ENCODE measurements around the gene TJP1.
"Not testable (repeated sequence)": the region's sequence is repeated elsewhere in the genome, so short reads cannot be mapped to it uniquely, and the experiment has no call there.

Gene TJP1

DNA sequence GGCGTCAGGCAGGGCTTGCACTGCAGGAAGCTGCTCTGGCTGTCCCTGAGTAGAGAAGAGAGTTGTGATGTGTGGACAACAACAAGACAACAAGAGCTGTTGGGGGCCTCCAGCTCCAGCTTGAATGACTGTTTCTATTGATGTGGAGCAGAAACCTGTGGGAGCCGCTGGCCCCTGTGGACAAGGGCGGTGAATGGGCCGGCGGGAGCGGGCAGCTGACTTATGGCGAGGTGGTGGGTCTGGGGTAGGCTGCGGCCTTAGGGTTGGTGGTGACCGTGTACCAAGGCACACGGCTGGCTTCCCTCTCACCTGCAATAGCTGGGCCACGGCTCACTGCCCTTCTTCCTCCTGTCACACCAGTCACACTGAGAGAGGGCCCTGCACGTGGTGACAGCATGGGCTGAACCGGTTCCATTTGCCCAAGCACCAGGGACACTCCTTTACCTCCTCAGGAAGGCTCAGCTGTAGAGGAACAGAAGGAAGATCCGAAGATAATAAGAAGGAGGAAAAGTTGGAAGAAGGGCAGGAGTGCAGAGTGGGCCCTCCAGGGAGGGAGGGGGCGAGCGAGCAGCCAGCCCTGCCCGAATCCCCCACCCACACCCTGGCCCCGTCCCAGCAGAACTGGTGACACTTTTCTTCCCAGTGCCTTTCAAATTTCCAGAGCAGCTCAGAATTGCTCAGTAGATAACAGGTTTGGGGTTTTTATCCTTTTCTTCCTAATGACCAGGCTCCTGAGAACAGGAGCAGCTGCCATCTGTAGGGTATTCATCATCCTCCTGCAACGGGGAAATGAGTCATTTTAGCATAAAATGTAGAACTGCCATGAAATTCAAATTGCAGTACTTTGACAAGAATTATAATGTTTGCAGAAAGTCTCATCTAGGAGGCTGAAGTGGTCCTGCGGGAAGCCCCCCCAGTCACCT lies 136.9 kb downstream of the TJP1 start:
- no peak for DNase-seq (ENCODE audit: low read depth in 1 of 2, low spot score in 1 of 2)

DNA sequence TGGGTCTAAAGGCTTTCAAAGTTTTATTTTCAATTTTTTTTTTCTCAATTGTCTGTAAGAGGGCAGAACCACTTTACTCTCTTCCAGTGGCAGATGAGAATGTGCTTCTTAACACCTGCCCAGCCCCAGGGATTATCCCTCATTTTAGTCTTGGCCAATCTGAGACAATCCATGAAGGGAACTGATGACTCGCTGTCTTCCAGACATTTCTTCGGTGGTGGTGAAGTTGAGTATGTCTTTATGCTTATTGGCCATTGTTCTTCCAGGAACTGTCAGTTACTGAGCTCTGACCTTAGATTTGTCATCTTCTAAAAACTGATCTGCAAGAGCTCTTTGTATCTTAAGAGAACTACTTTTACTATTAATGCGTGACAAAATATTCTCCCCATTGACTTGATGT lies 139.5 kb downstream of the TJP1 start:
- no peak for DNase-seq (ENCODE audit: low read depth in 1 of 2, low spot score in 1 of 2)

DNA sequence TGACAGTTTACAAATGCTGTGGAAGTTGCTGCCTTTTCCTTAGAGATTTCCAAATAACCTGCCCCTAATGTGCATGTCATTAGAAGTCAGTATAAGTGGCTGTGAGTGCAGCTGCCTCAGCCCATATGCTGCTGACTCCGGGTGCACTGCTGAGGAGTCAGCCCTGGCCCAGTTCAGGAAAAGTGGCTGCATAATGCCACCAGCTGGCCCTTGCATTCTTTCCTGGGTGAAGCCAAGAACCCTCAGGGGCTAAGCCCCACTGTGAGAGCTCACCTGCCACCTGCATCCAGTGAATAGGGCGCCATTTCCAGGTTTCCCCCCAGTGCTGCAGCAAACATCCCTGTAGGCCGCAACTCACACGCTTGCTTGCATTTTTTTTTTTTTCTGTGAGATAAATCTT lies 139.9 kb downstream of the TJP1 start:
- no peak for DNase-seq (ENCODE audit: low read depth in 1 of 2, low spot score in 1 of 2)

DNA sequence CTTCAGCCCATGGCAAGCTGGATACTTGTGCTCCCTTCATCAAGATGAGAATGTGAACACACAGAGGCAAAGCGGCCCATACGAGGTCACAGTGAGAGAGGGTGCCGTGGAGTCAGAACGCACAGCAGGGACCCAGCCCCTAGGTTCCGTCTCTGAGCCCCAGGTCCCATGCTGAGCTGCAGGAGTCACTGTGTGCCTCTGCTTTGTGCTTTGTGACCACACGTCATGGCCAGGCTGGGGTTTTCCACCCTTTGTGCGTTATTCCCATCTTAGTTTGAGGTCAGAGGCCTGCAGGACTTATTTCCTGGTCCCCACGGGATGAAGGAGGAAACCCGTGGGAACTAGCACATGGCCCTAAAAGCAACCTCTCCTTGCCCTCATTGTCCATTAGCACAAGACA lies 140.3 kb downstream of the TJP1 start:
- DNase-seq (ENCODE audit: low read depth in 1 of 2, low spot score in 1 of 2): no peak

DNA sequence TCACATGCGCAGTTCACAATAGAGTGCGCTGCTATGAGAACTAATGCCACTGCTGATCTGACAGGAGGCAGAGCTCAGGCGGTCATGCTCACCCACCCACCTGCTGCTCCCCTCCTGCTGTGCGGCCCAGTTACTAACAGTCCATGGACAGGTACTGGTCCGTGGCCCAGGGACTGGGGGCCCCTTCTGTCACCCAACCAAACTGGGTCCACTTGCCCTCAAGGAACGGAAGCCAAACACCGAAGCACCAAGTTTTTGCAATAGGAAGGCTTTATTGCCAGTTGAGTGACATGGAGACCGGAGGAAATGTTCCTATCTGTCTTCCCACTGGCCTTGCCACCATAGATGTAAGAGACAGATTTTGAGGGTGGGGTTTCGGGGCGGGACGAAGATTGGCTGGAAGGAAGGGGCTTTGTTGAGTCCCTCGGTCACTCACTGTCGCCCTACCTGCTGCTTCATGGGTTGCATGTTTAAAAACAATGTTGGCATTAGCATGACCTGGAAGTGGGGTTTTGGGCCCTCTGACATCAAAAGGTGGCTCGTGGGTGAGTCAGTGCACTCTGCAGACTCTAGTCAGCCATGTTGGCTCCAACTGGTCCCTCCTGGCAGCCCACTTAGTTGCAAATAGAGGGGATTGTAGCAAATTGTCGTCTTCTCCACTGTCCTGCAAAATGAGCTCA lies 141.0 kb downstream of the TJP1 start:
- DNase-seq (ENCODE audit: low read depth in 1 of 2, low spot score in 1 of 2): no peak

DNA sequence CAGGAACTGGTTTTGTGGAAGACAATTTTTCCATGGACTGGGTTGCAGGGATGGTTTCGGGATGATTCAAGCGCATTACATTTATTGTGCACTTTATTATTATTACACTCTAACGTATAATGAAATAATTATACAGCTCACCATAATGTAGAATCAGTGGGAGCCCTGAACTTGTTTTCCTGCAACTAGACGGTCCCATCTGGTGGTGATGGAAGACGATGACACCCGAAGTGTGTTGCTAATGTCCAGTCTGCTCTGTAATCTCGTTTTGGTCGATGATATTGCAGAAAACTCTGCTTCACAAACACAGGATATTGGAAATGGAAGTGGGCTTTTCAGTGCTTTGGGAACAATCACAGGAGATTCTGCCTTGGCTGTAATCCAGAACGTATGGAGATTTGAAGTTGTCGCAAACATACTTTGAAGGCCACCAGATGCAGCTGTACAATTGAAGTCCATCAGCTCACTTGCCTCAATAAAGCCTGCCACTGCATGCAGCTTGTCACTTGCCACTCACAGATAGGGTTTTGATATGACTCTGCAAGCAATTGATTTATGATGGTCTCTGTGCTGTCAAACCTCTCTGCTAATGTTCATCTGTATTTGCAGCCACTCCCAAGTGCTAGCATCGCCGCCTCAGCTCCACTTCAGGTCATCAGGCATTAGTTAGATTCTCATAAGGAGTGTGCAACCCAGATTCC lies 141.7 kb downstream of the TJP1 start:
- no peak for DNase-seq (ENCODE audit: low read depth in 1 of 2, low spot score in 1 of 2)

DNA sequence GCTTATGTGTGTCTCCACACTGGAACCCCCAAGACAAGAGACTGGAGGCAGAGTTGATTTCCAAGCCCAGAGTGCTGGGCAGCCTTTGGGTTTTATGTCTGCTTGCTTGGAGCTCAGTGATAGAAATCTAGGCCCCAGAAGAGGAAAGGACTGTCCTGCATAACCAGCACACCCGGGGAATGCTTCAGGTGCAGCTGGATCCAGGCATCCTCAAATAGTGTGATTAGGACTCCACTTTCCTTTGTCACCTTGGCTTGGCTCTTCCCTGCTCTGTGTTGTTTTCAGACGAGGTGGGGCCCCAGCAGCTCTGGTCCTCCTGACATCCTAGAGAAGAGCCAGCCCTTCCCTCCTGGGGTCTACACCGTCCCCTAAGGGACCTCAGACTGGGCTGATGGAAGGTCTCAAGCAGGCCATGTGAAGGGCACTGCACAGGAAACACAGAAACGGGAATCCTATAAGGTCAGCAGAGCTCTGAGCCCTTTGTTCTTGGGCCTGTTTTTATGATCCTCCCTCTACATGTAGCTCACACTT lies 143.7 kb downstream of the TJP1 start:
- DNase-seq (ENCODE audit: low read depth in 1 of 2, low spot score in 1 of 2): no peak

DNA sequence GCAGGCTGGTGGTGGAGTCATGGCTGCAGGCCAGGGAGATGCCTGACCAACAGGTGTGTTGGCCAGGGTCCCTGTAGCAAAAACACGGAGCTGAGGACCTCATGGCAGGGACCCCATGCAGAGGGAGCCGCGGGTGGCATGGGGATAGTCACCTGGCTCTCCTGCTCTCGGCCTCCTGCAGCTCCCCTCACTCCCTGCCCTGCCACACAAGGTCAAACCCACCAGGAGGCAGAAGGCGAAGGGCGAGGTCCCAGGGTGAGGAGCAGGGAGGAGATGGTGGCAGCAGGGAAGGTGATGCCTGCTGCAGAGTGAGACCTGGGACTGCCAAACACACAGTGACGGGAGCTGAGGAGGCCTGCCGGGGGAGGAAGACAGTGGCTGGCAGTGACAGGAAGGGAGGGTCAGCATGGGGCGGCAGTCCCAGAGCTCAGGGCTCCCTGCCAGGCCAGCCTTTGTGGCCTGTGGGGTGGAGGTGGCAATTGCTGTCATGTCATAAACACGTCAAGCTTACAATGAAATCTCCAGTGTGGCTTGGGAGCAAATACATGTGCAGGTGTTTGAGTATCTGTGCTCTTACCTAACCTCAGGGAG lies 144.3 kb downstream of the TJP1 start:
- DNase-seq (ENCODE audit: low read depth in 1 of 2, low spot score in 1 of 2): no peak

DNA sequence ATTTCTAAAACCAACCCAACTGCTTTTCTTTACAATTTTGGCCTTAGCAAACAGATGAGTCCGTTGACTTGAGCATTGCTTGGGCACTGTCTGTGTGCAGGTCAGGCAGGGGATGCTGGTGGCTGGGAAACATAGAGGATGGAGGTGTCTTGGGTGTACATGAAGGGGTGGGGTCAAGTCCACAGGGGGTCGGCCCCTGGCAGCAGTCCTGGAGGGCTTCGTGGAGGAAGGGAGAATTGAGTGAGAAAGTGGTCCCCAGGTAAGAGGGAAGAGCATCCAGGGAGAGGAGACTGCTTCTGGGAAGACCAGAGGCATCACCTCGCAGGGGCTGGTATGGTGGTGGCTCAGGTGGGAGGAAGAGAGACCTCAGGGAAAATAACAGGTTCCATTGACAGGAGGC lies 144.8 kb downstream of the TJP1 start:
- no peak for DNase-seq (ENCODE audit: low read depth in 1 of 2, low spot score in 1 of 2)

DNA sequence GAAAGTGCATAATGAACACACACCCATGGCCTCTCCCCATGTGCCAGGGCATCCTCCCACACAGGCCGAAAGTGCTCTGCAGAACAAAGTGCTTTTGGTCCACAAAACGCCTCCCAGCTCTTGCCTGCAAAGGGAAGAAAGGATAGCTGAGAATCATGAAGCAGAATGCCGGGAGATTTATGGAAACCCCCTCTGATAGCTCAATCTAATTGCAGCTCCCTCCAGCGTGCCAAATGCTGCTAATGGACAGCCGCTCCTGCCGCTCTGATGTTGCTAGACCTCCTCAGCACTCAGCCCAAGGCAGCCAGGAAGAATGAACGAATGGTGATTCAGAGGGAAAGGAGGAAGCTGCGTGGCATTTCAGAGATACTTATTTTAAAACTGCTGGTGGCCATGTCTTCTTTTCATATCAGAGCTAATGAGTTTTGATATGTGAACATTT lies 145.3 kb downstream of the TJP1 start:
- no peak for DNase-seq (ENCODE audit: low read depth in 1 of 2, low spot score in 1 of 2)

DNA sequence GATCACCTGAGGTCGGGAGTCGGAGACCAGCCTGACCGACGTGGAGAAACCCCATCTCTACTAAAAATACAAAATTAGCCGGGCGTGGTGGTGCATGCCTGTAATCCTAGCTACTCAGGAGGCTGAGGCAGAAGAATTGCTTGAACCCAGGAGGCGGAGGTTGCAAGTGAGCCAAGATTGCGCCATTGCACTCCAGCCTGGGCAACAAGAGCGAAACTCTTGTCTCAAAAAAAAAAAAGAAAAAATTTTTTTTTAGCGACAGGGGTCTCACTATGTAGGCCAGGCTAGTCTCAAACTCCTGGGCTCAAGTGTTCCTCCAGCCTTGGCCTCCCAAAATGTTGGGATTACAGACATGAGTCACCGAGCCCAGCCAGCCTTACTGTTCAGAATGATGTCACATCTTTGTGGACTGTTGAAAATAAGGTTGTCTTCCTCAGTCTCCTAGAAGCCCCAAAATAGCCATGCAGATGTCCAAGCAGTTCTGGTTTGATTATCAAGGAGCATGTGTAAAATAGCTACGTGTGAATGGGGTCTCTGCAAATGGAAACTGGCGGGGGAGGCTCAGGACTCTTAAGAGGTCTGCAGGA lies 145.8 kb downstream of the TJP1 start:
- not testable (repeated sequence) for DNase-seq (ENCODE audit: low read depth in 1 of 2, low spot score in 1 of 2)

DNA sequence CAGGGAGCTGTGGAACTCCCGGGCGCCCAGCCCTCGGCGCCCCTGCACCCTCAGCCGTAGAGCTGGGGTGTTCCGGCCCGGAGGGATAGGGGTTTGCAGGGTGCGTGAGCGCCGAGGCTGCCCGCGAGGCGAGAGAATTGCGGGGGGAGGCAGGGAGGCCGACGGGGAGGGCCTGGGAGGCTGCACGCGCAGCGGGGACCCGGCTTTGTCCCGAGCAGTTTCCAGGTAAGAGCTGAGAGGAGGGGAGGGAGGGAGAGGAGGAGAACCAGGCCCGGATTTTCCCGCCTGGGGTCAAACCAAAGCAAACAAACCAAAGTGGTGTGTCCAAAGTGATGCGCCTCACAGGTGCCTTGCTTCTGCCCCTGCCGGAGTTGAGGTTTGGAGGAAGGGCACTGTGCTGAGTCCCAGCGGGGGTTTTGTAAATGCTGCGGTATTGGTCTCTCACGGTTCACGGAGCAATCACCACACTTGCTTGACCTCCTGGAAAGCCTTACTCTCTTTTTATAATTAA lies 146.4 kb downstream of the TJP1 start:
- no peak for DNase-seq (ENCODE audit: low read depth in 1 of 2, low spot score in 1 of 2)

DNA sequence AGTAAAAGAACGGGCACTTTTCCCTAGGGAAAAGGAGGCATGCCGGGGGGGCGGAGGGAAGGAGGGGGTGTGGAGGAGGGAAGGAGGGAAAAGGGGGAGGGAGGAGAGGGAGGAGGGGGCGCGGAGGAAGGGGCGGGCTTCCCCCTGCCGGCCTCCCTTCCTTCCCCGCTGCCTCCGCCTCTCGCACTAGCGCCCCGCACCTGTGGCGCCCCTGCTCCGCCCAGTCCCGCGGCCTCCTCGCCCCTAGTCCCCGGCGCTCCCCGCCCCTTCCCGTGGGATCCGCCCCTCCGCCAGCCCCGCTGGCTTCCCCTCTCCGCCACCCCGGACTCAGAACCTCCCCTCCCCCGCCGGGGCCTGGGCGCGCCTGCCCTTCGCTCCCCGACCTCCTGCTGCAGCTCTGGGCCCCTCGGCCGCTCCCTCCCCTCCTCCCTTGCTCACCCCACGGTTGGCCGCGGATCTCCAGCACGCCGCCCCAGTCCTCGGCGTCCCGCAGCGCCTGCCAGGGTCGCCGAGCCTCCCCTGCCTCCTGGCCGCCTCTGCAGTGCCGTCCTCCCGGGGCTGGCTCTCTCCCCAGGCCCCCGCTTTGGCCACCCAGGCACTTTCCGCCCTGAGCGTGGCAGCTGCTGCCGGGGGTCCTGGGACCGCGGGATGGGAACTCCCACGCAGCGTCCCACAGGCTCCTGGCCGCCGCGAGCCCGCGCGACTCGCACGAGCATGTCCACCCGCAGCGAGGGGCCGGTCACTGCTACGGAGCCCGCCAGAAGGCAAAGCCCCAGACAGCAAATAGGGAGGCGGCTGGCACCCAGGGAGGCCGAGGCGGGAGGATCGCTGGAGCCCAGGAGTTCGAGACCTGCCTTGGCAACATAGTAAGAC lies 147.4 kb downstream of the TJP1 start:
- no peak for DNase-seq (ENCODE audit: low read depth in 1 of 2, low spot score in 1 of 2)

DNA sequence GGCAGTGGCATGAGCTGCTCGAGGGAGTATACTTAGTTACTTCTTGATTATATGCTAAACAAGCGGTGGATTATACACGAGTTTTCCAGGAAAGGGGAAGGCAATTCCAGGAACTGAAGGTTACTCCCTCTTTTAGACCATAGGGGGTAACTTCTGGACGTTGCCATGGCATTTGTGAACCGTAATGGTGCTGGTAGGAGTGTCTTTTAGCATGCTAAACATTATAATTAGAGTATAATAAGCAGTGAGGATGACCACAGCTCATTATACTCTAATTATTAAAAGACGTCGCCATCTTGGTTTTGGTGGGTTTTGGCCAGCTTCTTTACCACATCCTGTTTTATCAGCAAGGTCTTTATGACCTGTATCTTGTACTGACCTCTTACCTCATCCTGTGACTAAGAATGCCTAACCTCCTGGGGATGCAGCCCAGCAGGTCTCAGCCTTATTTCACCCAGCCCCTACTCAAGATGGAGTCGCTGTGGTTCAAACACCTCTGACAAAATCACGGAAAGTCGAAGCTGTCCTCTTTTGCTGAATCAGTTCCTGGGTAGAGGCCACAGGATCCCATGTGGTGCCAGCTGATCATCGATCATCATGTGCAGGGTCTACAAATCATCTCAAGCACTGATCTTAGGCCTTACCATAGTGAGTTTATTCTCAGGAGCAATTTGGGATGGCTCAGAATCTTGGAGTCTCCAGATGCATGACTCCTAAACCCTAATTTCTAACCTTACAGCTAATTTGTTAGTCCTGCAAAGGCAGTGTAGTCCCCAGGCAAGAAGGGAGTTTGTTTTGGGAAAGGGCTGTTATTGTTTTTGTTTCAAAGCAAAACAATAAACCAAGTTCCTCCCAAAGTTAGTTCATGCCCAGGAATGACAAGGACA lies 149.1 kb downstream of the TJP1 start:
- DNase-seq (ENCODE audit: low read depth in 1 of 2, low spot score in 1 of 2): no peak

DNA sequence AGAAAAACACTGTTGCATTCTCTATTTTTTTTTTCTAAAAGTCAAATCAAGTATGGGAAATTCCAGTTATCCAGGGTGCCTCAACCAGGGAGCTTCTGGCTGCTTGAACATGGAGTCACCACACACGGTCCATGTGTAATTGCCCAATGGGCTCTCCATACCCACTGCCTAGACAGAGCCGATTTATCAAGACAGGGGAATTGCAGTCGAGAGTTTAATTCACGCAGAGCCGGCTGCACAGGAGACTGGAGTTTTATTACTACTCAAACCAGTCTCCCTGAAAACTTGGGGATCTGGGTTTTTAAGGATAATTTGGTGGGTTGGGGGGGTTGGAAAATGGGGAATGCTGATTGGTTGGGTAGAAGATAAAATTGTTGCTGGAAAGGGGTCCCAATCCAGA lies 149.8 kb downstream of the TJP1 start:
- DNase-seq (ENCODE audit: low read depth in 1 of 2, low spot score in 1 of 2): no peak

DNA sequence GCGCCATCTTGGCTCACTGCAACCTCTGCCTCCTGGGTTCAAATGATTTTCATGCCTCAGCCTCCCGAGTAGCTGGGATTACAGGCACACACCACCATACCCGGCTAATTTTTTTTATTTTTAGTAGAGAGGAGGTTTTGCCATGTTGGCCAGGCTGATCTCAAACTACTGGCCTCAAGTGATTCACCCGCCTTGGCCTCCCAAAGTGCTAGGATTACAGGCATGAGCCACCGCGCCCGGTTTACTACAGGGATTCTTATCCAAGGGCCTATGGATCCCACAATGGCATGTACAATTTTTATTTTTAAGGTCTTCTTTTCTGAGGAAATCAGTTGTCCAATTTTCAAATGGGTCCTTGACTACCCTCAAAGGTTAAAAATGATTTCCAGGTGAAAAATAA lies 150.2 kb downstream of the TJP1 start:
- DNase-seq (ENCODE audit: low read depth in 1 of 2, low spot score in 1 of 2): not testable (repeated sequence)

DNA sequence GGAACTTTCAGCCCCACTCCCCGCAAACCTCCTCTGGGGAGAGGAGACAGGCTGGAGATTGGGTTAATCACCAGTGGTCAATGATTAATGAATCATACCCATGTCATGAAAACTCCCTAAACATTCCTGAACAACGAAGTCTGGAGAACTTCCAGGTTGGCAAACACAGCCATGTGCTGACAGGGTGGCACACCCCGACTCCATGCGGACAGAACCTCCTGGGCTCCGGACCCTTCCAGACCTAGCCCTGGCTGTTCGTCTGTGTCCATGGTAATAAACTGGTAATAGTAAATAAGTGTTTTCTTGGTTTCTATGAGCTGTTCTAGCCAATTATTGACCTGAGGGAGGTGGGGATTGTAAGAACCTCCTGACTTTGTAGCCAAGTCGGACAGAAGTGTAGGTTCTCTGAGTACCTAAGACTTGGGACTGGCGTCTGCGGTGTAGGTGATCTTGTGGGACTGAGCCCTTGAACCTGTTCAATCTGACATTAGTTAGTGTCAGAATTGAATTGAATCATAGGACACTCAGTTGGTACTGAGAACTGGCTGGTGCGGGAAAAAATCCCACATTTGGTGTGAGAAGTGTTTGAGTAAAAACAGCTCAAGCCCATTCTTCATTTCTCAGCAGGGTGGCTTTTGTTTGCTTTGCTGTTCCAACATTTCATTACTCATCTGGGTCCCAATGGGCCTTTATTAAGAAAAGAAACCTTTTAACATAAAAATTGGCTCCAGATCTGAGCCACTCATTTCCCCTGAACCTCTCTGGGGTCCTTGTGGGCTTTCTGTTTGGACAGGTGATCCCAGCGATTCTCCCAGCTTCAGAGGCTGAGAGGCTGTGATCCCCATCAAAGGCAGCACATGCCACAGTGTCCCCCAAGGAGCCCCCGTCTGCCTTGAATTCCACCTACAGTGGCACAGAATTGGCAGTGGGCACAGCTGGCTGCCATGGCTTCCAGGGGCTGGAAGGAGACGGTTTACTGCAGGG lies 151.0 kb downstream of the TJP1 start:
- no peak for DNase-seq (ENCODE audit: low read depth in 1 of 2, low spot score in 1 of 2)

DNA sequence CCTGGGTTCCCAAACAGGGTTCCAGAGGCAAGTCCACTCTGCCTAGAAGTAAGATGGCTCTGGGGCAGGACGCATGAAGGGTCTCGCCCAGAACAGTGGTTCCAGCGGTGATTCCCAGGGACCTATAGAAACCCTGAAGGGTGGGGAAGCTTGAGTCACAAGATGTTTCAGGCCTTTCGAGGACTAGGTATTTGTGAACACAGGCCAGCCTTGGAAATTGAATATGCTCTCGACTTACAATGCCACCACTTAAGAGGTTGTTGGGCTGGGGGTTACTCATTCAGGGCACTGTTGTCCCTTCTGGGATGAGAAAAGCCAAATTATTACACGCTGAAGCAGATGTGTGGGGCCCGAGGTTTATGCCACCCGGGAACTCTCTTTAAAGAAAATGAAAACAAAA lies 152.0 kb downstream of the TJP1 start:
- DNase-seq (ENCODE audit: low read depth in 1 of 2, low spot score in 1 of 2): no peak
